Amygdala (tissue), 56 donors: Measurements from ENCODE around the gene ZNF79.

Experiments
- DNase-seq, 56 donors: peaks; one replicate each; lab custom pipeline; 2025; lab: John Stamatoyannopoulos, UW

Gene ZNF79

GRCh38 chr9:127491516-127491915 lies 67.3 kb downstream of the ZNF79 start:
- DNase-seq = no peak

DNA sequence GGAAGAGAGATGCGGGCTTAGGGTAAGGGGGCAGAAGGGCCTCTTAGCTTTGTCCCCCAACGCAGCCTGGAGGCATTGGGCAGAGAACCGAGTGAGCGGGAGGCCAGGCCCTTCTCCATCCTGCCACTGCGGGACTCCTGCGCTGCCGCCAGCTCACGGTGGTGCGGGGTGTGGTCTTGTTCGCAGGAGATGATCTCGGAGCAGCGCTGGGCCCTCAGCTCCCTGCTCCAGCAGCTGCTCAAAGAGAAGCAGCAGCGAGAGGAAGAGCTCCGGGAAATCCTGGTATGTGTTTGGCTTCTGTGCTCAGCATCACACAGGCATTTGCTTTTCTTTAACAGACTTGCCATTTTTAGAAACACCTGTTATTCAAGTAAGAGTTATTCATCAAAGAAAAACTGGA lies 68.4 kb downstream of the ZNF79 start:
- no peak for DNase-seq

- DNase-seq = no peak
Measured at GRCh38 chr9:127493592-127494303, 69.6 kb downstream of the ZNF79 start.

GRCh38 chr9:127494304-127494702 lies 70.1 kb downstream of the ZNF79 start:
- DNase-seq = no peak
